GM06990 (cell line): Measurements from ENCODE around the gene ARHGAP35.

Source experiments
- DNase-seq: peaks from one replicate; pipeline ENCODE4 v3.0.0-alpha.2; 2011; ENCODE audit not compliant: insufficient read length; ENCODE audit errors: extremely low read depth
- H3K27me3 ChIP-seq: replicated peaks from 2 replicates; pipeline ENCODE4 v1.6.0; 2011; ENCODE audit warnings: low read length; ENCODE audit not compliant: control insufficient read depth, insufficient read depth
- H3K36me3 ChIP-seq: 2 replicates; pipeline ENCODE4 v1.5.1; 2011; ENCODE audit warnings: low read length; ENCODE audit not compliant: control insufficient read depth, insufficient read depth
- H3K4me3 ChIP-seq: replicated peaks from 2 replicates; pipeline ENCODE4 v1.5.1; 2011; ENCODE audit warnings: low read depth, mild to moderate bottlenecking, control low read depth, low read length
- CTCF ChIP-seq: IDR thresholded peaks from 2 replicates; pipeline ENCODE4 v1.5.1; 2011; ENCODE audit warnings: low read length, control low read depth, mild to moderate bottlenecking, inconsistent platforms; ENCODE audit not compliant: insufficient read depth, poor library complexity, severe bottlenecking

Gene ARHGAP35

GRCh38 chr19:46902402-46902766 lies 41.6 kb downstream of the ARHGAP35 start:
- no peak for TF ChIP-seq CTCF
- Histone ChIP-seq H3K36me3 (no peaks in the 10 kb centered on the region; the same call in 1 of the 2 replicates), H3K27me3 (no peaks in the 10 kb centered on the region), H3K4me3 (no peak overlapping the region)
- DNase-seq, result no peak

GRCh38 chr19:46903458-46903857 lies 42.7 kb downstream of the ARHGAP35 start:
- Histone ChIP-seq H3K4me3 (no peak overlapping the region), H3K27me3 (no peaks in the 10 kb centered on the region), H3K36me3 (no peaks in the 10 kb centered on the region; the same call in 1 of the 2 replicates)
- no peak for DNase-seq
- no peak for TF ChIP-seq CTCF

- no peak for TF ChIP-seq CTCF
- no peaks in the 10 kb centered on the region for H3K27me3 ChIP-seq
- no peaks in the 10 kb centered on the region for H3K36me3 ChIP-seq
- H3K4me3 ChIP-seq, result no peak overlapping the region
- DNase-seq, result no peak
These were observed 43.6 kb downstream of the ARHGAP35 start for GRCh38 chr19:46904114-46905060.

GRCh38 chr19:46906221-46906620 lies 45.4 kb downstream of the ARHGAP35 start:
- no peaks in the 10 kb centered on the region for H3K36me3 ChIP-seq
- TF ChIP-seq CTCF, result no peak
- DNase-seq, result no peak
- no peak overlapping the region for H3K4me3 ChIP-seq
- H3K27me3 ChIP-seq, result no peaks in the 10 kb centered on the region

GRCh38 chr19:46907880-46908279 lies 47.1 kb downstream of the ARHGAP35 start:
- Histone ChIP-seq H3K27me3 (no peaks in the 10 kb centered on the region), H3K4me3 (no peak overlapping the region), H3K36me3 (no peaks in the 10 kb centered on the region)
- TF ChIP-seq CTCF, result no peak
- DNase-seq, result no peak
